WTC11 (cell line): Measurements from ENCODE around the gene KIRREL3.

ENCODE experiments used
- ATF2 ChIP-seq: sonication (generic); formaldehyde crosslinking; IDR thresholded peaks from 2 replicates; pipeline ENCODE4 v1.8.1; 2022; ENCODE audit warnings: low read depth, missing genetic modification reagents, borderline replicate concordance
- CBFB ChIP-seq: sonication (generic); formaldehyde crosslinking; IDR thresholded peaks from 2 replicates; pipeline ENCODE4 v1.8.1; 2022; ENCODE audit warnings: mild to moderate bottlenecking, low read depth, missing genetic modification reagents
- CTCF ChIP-seq: fragments of 200-600 bp; IDR thresholded peaks from 2 replicates; pipeline ENCODE4 v1.8.0; 2022; ENCODE audit warnings: antibody characterized with exemption
- GABPB1 ChIP-seq: sonication (generic); formaldehyde crosslinking; IDR thresholded peaks from 2 replicates; pipeline ENCODE4 v1.8.1; 2023; ENCODE audit warnings: mild to moderate bottlenecking, missing genetic modification reagents
- MAX ChIP-seq: sonication (generic); formaldehyde crosslinking; IDR thresholded peaks from 2 replicates; pipeline ENCODE4 v1.8.0; 2022; ENCODE audit warnings: mild to moderate bottlenecking, missing genetic modification reagents
- MLX ChIP-seq: sonication (generic); formaldehyde crosslinking; IDR thresholded peaks from 2 replicates; pipeline ENCODE4 v1.8.1; 2023; ENCODE audit warnings: mild to moderate bottlenecking, missing genetic modification reagents, moderate library complexity
- PRDM15 ChIP-seq: sonication (generic); formaldehyde crosslinking; IDR thresholded peaks from 2 replicates; pipeline ENCODE4 v1.8.0; 2022; ENCODE audit warnings: missing genetic modification reagents
- SP1 ChIP-seq: sonication (generic); formaldehyde crosslinking; conservative IDR thresholded peaks from 2 replicates; pipeline ENCODE4 v1.8.1; 2022; ENCODE audit warnings: missing genetic modification reagents
- USF1 ChIP-seq: sonication (generic); formaldehyde crosslinking; IDR thresholded peaks from 2 replicates; pipeline ENCODE4 v1.8.0; 2022; ENCODE audit warnings: mild to moderate bottlenecking, missing genetic modification reagents

- no peak for TF ChIP-seq CTCF
- TF ChIP-seq MLX (CRISPR knock-in tag), result no peak
- TF ChIP-seq GABPB1, result no peak
- no peak for TF ChIP-seq SP1
- TF ChIP-seq PRDM15 (CRISPR knock-in tag), result no peak
- no peak for TF ChIP-seq USF1
- TF ChIP-seq MAX, result peak; percentile 35; the same call in 1 of the 2 replicates
- no peak for TF ChIP-seq ATF2 (CRISPR knock-in tag)
- no peak for TF ChIP-seq CBFB (CRISPR knock-in tag)
These were observed 398.9 kb downstream of the KIRREL3 start for GRCh38 chr11:126601550-126602215.
